Measurements from ENCODE around the gene ATP2C1.
A peak's percentile ranks its signal among the peaks of the same experiment; 100 is the strongest.
"Not testable (repeated sequence)": the region's sequence is repeated elsewhere in the genome, so short reads cannot be mapped to it uniquely, and the experiment has no call there.

ATP2C1 gene

DNA sequence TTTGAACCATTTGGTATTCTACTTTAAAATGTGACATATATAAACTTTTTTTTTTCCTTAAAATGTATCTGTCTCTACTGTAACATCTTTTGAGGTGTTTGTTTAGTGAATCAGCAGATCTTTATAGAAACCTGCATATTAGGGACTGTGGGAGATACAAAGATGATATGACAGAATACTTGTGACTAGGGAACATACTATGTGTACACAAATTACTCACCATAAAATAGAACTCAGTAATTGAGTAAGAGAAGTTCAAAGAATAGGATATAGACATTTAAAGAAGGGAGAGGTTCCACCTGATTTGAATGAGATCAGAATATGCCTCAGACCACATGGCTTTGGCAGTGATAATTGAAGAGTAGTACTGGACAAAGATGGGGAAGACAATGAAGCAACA lies 47.9 kb downstream of the ATP2C1 start:
- no peak for DNase-seq

- no peak for DNase-seq
These were observed 53.0 kb downstream of the ATP2C1 start for GRCh38 chr3:130946882-130947281.

DNA sequence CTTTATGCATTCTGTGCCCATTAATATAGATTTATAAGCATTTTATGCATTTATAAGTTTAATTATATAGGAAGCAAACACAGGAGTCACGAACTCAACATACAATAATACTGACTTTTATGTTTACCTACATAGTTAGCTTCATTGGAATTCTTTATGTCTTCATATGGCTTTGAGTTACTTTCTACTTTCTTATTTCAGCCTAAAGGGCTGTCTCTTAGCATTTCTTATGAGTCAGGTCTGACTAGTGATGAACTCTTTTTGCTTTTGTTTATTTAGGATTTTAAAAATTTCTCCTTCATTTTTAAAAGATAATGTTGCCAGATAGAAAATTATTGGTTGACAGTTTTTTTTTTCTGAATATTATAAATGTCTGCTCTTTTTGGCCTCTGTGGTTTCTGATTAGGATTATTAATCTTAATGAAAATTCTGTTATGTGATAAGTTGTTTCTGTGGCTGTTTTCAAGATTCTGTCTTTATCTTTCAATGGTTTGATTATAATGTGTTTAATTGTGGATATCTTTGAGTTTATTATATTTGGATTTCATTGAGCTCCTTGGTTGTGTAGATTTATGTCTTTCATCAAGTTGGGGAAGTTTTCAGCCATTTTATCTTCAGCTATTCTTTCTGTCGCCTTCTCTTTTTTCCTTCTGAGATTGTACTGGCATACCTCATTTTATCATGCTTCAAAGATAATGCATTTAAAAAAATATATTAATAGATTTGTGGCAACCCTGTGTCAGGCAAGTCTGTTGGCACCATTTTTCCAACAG lies 54.3 kb downstream of the ATP2C1 start:
- DNase-seq = no peak

DNA sequence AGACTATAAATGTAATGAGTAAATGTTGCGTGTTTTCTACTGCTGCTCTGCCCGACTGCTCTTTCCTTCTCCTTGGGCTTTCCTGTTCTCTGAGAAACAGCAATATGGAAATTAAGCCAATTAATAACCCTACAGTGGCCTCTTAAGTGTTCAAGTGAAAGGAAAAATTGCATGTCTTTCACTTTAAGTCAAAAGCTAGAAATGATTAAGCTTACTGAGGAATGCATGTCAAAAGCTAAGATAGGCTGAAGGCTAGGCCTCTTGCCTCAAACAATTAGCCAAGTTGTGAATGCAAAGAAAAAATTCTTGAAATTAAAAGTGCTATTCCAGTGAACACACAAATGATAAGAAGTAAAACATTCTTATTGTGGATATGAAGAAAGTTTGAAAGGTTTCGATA lies 55.0 kb downstream of the ATP2C1 start:
- DNase-seq = no peak

DNA sequence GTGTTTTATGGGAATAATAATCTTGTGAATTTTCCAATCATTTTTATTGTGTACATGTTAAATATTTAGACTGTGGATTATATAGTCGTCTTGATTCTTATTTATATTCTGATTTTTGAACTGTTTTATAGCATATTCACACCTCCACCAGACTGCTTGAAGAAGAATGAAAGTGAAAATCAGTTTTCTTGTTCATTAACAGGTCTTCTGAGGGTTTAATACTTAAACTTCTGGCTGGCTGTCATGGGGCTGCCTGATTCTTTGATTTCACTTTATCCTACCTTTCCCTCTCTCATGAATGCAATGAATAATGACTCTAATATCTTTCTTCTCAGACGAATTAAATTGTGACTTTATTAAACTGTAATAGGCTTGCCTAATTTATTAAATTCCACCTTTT lies 56.2 kb downstream of the ATP2C1 start:
- no peak for DNase-seq

DNA sequence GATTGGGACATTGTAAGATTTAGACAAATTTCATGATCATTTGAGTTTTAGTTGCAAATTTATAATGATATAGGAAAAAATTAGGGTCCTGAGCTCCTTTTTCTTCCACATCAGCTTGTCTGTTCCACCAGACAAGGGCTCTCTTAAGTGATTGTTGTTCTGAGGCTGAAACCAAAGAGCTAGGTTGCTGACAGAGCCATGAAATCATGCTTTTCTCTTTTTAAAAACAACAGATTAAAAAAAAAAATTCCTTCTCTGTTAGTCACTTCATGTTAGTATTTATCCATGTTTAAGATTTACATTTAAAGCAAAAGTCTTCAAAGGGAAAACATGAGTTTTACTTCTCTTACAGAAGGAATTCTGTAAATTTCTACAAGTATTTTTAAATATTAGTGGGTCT lies 56.8 kb downstream of the ATP2C1 start:
- no peak for DNase-seq

GRCh38 chr3:130955481-130955880 lies 61.6 kb downstream of the ATP2C1 start:
- DNase-seq = no peak

DNA sequence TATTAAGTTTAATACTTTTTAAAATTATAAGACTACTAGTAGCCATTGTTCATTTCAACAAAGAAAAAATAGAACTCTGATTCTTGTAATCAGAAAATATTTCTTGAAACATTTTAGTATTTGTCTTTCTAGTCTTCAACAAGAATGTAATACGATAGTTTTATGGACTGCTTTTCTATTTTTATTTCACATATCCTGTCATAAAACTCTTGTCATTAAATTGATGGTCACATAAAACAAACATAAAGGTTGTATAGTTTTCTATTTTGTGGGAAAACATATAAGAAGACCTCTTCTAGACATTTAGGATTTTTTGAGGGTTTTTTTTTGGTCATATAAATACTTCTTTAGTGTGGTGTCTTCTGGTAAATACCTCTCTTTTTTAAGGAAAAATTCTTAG lies 62.4 kb downstream of the ATP2C1 start:
- no peak for DNase-seq

DNA sequence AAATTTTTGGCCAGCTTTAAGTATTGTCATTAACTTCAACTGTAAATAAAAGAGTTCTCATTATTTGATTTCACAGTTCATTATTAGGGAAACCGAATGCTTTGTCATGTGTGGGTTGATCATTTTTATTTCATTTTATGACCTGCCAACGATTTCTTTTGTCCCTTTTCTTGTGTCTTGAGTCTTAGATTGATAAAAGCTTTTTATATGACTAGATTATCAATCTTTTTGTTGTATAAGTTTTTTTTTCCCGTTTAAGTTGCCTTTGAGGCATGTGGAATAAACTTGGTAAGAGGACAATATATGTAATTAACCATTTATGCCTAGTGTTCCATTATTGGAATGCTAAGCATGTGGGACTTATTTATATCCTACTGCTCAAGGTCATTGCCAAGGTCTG lies 62.8 kb downstream of the ATP2C1 start:
- no peak for DNase-seq

- DNase-seq = no peak
These were observed 66.4 kb downstream of the ATP2C1 start for GRCh38 chr3:130960139-130960795.

DNA sequence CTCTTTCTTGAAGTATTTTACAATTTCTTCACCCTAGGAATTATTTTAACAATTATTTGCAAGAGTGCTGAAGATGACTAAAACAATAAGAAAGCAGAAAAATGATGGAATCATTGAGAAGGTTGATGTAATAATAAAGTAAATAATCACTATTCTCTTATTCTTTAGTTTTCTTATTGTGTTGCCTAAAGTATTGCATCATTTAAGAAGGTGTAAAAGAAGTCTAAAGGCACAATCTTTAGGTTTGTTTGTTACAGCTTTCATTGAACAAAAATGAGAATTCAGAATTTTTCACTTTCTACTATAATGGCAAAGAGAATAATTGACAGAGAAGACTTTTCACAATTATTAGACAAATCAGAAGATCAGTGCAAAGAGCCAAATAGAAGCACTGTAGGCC lies 67.6 kb downstream of the ATP2C1 start:
- DNase-seq = no peak

- no peak for DNase-seq
These were observed 69.6 kb downstream of the ATP2C1 start for GRCh38 chr3:130963444-130963843.

GRCh38 chr3:130963878-130964277 lies 70.0 kb downstream of the ATP2C1 start:
- peak; percentile 58 for DNase-seq

- no peak for DNase-seq
These were observed 73.4 kb downstream of the ATP2C1 start for GRCh38 chr3:130967281-130967680.

- DNase-seq = no peak
These were observed 74.3 kb downstream of the ATP2C1 start for GRCh38 chr3:130968221-130968620.

- no peak for DNase-seq
These were observed 75.7 kb downstream of the ATP2C1 start for GRCh38 chr3:130969621-130970020.

DNA sequence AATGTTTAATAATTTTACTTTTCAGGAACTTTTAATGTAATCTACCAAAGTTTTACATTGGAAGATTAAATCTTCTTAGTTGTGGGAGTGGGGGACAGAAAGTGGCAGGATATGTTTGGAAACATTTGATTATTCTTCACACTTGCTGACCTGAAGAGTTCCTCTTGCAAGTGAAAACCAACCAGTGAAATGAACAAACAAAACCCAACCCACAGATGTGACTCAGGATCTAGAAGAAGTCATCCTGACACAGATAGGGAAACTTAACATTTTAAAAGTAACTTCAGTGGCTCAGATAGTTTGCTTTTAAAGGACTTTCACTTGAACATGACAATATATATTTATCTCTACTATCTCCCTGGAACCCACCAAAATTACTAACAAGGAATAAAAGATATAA lies 77.3 kb downstream of the ATP2C1 start:
- peak; percentile 39 for DNase-seq

- DNase-seq = not testable (repeated sequence)
These were observed 78.7 kb downstream of the ATP2C1 start for GRCh38 chr3:130972592-130972991.

DNA sequence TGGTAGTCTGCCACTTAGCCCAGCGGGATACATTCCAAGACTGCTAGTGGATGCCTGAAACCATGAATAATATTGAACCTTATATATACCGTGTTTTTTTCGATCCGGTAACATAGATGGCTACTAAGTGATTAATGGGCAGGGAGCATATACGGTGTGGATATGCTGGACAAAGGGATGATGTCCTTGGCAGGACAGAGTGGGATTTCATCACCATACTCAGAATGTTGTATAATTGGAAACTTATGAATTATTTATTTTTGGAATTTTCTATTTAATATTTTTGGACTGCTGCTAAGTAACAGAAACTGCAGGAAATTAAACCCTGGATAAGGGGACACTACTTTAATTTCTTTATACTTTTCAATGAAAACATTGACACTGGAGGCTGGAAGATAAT lies 79.5 kb downstream of the ATP2C1 start:
- no peak for DNase-seq

- DNase-seq = no peak
These were observed 80.3 kb downstream of the ATP2C1 start for GRCh38 chr3:130974201-130974600.

- no peak for DNase-seq
These were observed 81.4 kb downstream of the ATP2C1 start for GRCh38 chr3:130975251-130975650.

GRCh38 chr3:130976706-130977105 lies 82.8 kb downstream of the ATP2C1 start:
- DNase-seq = no peak

DNA sequence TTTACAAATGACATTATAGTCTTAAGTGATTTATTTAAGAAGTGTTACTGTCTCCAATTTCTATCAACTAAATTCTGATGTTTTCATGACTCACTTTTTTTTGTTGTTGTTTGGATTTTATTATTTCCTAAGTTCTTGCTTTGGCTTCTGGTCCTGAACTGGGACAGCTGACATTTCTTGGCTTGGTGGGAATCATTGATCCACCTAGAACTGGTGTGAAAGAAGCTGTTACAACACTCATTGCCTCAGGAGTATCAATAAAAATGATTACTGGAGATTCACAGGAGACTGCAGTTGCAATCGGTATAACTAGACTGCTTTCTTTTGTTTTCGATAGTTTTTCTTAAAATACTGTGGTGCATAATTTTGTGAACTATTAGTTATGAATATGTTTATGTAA lies 85.2 kb downstream of the ATP2C1 start:
- no peak for DNase-seq

GRCh38 chr3:130981469-130981868 lies 87.6 kb downstream of the ATP2C1 start:
- no peak for DNase-seq

- DNase-seq = no peak
These were observed 96.4 kb downstream of the ATP2C1 start for GRCh38 chr3:130990282-130990681.

Data from suppressor macrophage treated with lipopolysaccharide for 4 hours (primary cell).